ENCODE measurements around the gene CTAG1A.
"Not testable (repeated sequence)": the region's sequence is repeated elsewhere in the genome, so short reads cannot be mapped to it uniquely, and the experiment has no call there.

Gene CTAG1A

DNA sequence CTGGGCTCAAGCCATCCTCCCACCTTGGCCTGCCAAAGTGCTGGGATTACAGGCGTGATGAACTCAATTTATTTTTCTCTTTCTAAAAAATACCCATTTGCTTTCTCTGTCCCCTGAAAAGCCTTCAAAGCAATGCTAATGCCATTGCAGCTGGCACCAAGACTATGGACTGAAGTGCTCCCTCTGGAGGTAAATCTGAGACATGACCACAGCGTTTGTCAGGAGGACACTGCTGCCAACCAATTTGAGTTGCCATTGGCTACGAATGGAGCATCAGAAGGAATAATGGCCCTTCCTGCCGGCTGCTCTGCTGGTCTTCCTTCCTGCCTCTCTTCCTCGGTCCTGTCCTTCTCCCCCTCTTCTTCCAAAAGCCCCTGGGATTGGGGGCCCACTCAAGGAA lies 9.9 kb upstream of the CTAG1A start:
- not testable (repeated sequence) for DNase-seq

DNA sequence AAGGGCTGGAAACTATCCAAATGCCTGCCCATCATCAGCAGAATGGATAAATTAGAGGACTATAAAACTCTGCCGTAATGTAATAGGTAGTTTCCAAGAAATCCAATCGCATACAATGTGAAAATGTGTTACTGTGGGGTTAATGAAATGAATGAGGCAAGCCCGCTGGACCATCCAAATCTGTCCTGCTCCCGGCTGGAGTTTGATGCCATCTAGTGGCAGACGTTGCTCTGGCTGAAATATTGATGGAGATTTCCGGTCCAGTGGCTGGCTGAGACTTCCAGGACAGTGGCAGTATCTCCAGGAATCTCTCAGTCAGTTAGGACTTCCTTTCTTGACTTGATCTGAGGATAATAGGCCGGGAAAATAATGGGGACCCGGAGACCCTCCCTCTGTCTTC lies 1.9 kb upstream of the CTAG1A start:
- not testable (repeated sequence) for DNase-seq

GRCh38 chrX:154590415-154590814 lies 5.5 kb downstream of the CTAG1A start:
- not testable (repeated sequence) for DNase-seq

DNA sequence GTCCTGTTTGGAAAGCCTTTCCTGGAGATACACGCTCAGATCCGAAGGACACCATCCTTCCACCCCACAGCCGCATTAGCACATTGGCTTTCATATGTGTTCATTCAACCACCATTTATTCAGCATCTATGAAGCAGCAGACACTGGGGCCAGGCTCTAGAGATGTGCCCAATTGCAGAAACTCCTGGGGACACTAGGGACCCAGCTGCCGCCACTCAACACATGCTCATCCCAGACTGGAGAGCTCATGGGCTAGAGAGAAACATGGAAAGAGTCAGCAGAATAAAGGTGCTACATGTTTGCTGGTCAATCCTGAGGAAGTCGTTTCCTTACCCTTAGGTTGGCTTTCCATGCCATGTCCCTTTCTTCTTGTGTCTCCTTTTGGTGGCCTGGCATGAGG lies 7.6 kb downstream of the CTAG1A start:
- DNase-seq: no peak

- DNase-seq: no peak
Observed at GRCh38 chrX:154593201-154593600, 8.3 kb downstream of the CTAG1A start.

DNA sequence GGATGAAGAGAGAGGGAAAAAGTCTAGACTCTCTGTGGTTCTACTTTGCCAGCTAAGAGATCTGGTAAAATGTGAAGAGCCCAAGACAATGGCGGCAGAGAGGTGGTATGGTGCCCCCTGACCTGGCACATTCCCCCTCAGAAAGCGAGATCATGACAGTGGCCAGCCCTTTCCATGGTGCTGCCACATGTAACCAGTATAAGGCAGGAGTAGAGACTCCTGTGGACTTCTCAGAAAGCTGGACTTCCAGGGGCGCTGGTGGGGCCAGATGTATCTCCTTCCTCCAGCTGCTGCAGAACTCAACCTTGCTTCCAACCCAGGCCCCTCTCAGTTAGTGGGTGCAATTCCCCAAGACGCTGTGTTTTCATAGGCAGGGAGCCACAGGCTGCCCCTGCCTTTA lies 9.6 kb downstream of the CTAG1A start:
- no peak for DNase-seq

DNA sequence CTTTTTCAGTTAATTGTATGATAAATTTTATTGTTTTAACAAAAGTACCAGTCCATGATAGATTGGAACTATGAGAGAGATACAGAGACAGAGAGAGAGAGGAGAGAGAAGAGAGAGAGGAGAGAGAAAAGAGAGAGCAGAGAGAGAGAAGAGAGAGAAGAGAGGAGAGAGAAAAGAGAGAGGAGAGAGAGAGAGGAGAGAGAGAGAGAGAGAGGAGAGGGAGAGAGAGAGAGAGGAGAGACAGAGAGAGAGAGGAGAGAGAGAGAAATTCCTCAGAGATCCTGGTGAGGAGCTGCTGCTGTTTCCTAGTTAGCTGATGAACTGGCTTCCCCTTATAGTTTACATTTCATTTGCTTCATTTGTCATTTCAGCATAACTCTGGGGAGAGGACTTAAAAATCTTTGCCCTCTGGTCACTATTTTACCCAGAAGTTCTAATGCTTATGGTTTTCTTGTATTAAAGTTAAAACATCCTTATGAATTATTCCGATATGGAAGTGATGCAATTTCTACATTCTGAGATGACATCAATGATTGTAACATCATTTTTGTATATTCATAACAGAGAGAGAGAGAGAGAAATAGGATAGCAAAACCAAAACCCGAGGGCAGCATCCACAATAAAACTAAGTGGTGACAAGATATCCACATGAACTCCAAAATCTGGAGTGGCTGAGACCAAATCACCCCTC lies 10.8 kb downstream of the CTAG1A start:
- no peak for DNase-seq

- no peak for DNase-seq
Observed at GRCh38 chrX:154596290-154596929, 11.5 kb downstream of the CTAG1A start.

DNA sequence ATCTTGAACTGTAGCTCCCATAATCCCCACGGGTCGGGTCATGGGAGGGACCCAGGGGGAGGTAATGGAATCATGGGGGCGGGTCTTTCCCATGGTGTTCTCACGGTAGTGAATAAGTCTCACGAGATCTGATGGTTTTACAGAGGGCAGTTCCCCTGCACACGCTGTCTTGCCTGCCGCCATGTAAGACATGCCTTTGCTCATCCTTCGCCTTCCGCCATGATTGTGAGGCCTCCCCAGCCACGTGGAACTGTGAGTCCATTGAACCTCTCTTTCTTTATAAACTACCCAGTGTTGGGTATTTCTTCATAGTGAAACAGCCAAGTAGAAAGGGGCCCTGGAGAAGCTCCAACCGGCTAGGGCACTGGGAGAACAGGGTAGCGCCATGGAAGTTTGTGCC lies 12.3 kb downstream of the CTAG1A start:
- no peak for DNase-seq

DNA sequence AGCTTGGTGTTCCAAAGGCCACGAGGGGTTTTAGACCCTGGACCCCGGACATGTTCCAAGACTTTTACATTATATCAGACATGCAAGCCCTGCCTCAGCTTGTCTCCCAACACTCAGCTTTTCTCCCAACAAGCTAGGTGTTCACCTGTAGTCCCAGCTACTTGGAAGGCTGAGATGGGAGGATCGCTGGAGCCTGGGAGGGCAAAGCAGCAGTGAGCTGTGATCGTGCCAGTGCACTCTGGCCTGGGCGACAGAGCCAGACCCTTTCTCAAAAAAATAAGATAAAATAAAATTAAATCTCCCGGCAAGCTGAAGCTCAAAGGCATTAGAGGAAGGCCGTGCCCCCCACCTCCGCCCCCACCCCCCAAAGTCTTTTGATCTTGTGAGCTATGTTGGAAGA lies 13.7 kb downstream of the CTAG1A start:
- DNase-seq: no peak

GRCh38 chrX:154599531-154599930 lies 14.6 kb downstream of the CTAG1A start:
- DNase-seq: no peak

- no peak for DNase-seq
Observed at GRCh38 chrX:154600759-154601374, 15.9 kb downstream of the CTAG1A start.

DNA sequence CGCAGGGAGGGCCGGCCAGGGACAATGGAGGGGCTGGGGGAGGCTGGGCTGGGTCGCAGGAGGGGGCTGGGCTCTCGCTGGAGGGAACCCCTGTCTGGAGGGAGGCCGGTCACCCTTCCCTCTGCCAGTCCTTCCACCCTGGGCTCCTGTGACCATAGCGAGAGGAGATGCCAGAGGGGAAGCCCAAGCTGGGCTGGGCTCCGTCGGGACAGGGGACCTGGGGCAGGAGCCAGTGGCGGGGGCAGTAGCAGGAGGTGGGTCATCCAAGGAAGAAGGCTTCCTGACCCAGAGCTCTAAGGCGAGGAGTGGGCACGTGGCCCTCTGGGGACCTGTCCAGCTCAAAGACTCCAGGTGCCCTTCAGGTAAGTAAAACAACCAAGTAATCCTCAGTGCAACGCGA lies 17.3 kb downstream of the CTAG1A start:
- no peak for DNase-seq

GRCh38 chrX:154602766-154603437 lies 18.0 kb downstream of the CTAG1A start:
- no peak for DNase-seq

DNA sequence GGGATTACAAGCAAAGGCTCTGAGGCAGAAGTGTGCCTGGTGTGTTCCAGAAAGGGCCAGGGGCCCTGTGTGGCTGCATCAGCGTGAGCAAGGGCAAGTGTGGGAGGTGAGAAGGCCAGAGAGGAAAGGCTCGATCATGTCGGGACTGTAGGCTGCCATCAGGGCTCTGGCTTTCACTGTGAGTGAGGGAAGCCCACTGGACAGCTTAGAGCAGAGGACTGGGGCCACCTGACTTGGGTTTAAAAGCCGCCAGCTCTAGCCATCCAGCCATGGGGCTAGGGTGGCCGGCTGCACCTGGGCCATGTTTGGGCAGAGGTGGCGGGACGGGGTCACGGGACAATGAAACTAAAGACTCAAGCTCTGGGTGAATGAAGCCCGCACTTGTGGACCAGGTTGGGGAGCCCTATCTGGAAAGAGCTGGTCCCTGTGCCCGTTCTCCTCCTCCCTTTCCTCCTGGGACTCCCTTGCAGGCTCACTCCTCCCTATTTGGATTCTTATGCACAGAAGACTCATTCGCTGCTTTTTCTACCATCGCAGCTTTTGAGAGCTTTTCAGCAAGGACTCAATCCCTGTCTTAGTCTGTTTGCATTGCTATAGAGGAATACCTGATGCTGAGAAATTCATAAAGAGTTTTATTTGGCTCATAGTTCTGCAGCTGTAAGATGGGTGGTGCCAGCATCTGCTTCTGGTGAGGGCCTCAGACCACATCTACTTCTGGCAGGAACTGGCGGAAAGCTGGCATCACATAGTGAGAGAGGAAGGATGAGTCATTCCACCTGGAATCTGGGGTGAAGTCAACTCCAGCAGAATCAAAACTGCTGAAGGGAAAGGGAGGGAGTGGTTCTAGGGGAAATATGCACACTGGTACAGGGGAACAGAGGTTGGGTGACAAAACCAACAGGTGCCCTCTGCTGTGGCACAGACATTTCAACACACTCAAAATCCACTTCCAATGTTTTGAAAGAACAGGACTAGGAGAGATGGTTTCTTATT lies 18.8 kb downstream of the CTAG1A start:
- DNase-seq: peak; percentile 5

DNA sequence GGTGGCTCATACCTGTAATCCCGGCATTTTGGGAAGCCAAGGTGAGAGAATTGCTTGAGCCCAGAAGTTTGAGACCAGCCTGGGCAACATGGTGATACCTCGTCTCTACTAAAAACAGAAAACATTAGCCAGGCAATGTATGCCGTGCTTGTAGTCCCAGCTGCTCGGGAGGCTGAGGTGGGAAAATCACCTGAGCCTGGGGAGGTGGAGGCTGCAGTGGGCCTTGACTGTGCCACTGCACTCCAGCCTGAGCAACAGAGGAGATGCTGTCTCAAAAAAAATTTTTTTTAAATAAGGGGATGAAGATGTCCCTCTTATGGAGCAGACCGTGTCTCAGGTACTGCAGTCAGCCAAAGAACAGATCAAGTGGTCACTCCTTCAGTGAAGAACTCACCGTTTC lies 20.6 kb downstream of the CTAG1A start:
- DNase-seq: no peak

DNA sequence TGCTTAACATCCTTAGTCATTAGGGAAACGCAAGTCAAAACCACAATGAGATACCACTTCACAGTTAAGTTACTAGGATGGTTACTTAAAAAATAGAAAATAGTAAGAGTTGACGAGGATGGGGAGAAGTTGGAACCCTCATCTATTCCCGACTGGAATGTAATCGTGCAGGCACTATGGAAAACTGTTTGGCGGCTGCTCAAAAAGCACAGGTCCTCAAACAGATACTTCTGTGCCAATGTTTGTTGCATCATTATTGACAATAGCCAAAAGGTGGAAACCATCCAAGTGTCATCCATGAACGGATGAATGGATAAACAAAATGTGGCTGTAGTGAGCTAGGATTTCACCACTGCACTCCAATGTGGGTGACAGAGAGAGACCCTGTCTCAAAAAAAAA lies 22.4 kb downstream of the CTAG1A start:
- DNase-seq: peak; percentile 45

- not testable (repeated sequence) for DNase-seq
Observed at GRCh38 chrX:154607976-154608375, 23.0 kb downstream of the CTAG1A start.

- DNase-seq: not testable (repeated sequence)
Observed at GRCh38 chrX:154608823-154609222, 23.9 kb downstream of the CTAG1A start.

DNA sequence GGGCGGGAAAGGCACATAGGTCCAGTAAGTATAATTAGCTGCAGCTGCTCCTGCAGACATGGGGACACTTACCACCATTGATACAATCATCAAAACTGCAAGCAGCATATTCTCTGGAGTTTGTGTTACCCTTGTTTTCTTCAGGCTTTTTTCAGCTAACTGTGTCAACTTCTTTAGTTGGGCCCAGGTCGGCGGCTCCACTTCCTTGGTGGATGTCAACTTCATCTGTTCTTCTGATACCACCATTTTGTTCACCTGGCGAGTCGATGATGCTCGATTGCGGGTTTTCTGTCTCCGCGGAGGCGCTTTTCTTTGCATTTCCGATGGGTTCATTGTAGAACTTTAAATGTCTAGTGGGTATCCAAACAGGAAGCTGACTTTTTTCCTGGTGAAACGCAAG lies 26.2 kb downstream of the CTAG1A start:
- DNase-seq: not testable (repeated sequence)

DNA sequence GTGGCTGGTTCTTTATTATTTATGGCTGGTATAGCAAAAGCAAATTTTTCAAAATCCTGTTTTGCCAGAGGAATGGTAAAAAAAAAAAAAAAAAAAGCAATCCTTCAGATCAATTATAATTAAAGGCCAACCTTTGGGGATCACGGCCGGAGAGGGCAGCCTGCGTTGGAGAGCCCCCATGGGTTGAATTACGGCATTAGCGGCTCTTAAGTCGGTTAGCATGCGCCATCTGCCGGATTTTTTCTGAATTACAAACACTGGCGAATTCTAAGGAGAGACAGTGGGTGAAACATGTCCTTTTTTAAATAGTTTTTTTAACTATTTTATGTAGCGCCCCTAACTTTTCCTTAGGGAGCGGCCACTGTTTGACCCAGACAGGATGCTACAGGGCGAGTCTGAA lies 28.7 kb downstream of the CTAG1A start:
- DNase-seq: not testable (repeated sequence)

- not testable (repeated sequence) for DNase-seq
Observed at GRCh38 chrX:154619182-154619581, 34.2 kb downstream of the CTAG1A start, which contains the start of gene CTAG1B. CTAG1B (minus strand) TSS chrX:154619282; CDS start chrX:154619218, 64 bp downstream.

Measured in NCI-H69 (cell line).